ENCODE results near the gene TTC3. TPM values are rescaled to one million over a fixed set of nuclear protein-coding genes. Genes with fewer than 3 reads are reported as not detected.
A peak's percentile ranks its signal among the peaks of the same experiment; 100 is the strongest.
"Not testable (repeated sequence)": the region's sequence is repeated elsewhere in the genome, so short reads cannot be mapped to it uniquely, and the experiment has no call there.

The TTC3 gene
- total RNA-seq, 2 donors from 2014 or later: 184 to 273 TPM

DNA sequence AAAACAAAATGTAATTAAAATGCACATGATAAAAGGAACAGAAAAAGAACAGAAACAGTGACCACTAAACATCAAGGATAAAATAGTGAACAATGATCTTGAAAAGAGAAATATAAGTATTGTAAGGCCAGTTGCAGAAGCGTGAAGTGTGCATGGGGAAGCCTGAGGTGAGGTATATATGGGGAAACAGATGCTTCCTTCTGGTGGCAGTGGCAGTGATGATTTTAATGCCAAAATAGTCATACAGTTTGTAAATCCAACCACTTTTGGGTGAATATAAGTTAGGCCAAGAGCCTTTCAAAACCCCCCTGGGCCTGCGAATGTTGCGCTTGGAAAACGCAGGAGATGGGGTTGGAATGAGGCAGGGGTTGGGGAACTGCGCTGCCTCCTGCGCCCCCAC is 27.3 kb downstream of the TTC3 start:
- H3K4me3 ChIP-seq (ENCODE audit: low read length): no peak overlapping the region
- H3K27me3 Mint-ChIP-seq (ENCODE audit: insufficient read depth): no peaks in the 10 kb centered on the region
- peaks cover 13% of the 10 kb centered on the region for H3K9me3 ChIP-seq (ENCODE audit: control insufficient read depth, low read length)
- H3K4me1 Mint-ChIP-seq: peaks cover 3% of the 10 kb centered on the region
- no peak for TF ChIP-seq CTCF (conservative IDR thresholded peaks at IDR 0.05)
- H3K4me1 ChIP-seq (ENCODE audit: control insufficient read depth, insufficient read depth, low read length): no peaks in the 10 kb centered on the region
- no peak overlapping the region for H3K9ac ChIP-seq (ENCODE audit: extremely low read depth, low read length, poor library complexity, severe bottlenecking)
- H3K27ac ChIP-seq (ENCODE audit: low read depth, low read length): no peak overlapping the region
- H3K4me3 Mint-ChIP-seq: no peak overlapping the region
- no peak for DNase-seq
- WGBS, 2 experiments (ENCODE audit: insufficient coverage in 1 of 2, insufficient read length in 1 of 2): 96 to 97% methylated on average over 6 of the region's 6 CpGs
- no peaks in the 10 kb centered on the region for H3K27me3 ChIP-seq (ENCODE audit: control insufficient read depth, insufficient read depth, low read length, poor library complexity, severe bottlenecking)
- H3K27ac Mint-ChIP-seq: no peak overlapping the region
- H3K36me3 ChIP-seq (ENCODE audit: control insufficient read depth, insufficient read depth, low read length): peaks cover 81% of the 10 kb centered on the region
- peaks cover 48% of the 10 kb centered on the region for H3K36me3 Mint-ChIP-seq (ENCODE audit: low read depth)
- H3K9me3 Mint-ChIP-seq: no peaks in the 10 kb centered on the region

DNA sequence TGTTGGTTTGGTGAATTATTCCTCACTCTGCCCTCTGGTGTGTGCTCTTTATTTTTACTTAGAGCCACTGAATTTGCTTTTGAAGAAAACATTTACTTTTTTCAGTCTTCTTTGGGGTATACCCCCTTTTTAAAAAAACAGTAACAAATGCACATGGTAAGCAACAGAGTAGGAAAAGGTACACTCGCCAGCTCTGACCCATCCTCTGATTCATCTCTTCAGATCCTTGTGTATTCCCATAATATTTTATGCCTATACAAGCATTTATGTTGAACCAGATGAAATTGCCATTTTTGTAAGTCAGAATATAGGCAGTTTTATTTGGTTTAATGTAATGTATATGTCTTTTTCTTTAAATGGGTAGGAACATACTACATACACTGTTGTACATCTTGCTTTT is 28.3 kb downstream of the TTC3 start:
- Mint-ChIP-seq H3K27ac (no peak overlapping the region), H3K4me3 (no peak overlapping the region), H3K27me3 (ENCODE audit: insufficient read depth) (no peaks in the 10 kb centered on the region), H3K4me1 (no peaks in the 10 kb centered on the region), H3K36me3 (ENCODE audit: low read depth) (peaks cover 54% of the 10 kb centered on the region), H3K9me3 (peaks cover 8% of the 10 kb centered on the region)
- H3K9ac ChIP-seq (ENCODE audit: extremely low read depth, low read length, poor library complexity, severe bottlenecking): no peak overlapping the region
- no peak for DNase-seq
- H3K9me3 ChIP-seq (ENCODE audit: control insufficient read depth, low read length): peaks cover 23% of the 10 kb centered on the region
- TF ChIP-seq CTCF (conservative IDR thresholded peaks at IDR 0.05): no peak
- H3K4me1 ChIP-seq (ENCODE audit: control insufficient read depth, insufficient read depth, low read length): no peaks in the 10 kb centered on the region
- H3K4me3 ChIP-seq (ENCODE audit: low read length): no peak overlapping the region
- H3K36me3 ChIP-seq (ENCODE audit: control insufficient read depth, insufficient read depth, low read length): peaks cover 81% of the 10 kb centered on the region
- H3K27ac ChIP-seq (ENCODE audit: low read depth, low read length): no peak overlapping the region
- no peaks in the 10 kb centered on the region for H3K27me3 ChIP-seq (ENCODE audit: control insufficient read depth, insufficient read depth, low read length, poor library complexity, severe bottlenecking)
- 71% methylated on average over 1 of the region's 1 CpG; no CpG with 5 or more reads in 1 of the 2 experiments for WGBS, 2 experiments (ENCODE audit: insufficient coverage in 1 of 2, insufficient read length in 1 of 2)

- H3K9me3 Mint-ChIP-seq: peaks cover 22% of the 10 kb centered on the region
- H3K4me3 Mint-ChIP-seq; H3K27ac ChIP-seq (ENCODE audit: low read depth, low read length); H3K27me3 Mint-ChIP-seq (ENCODE audit: insufficient read depth); H3K27me3 ChIP-seq (ENCODE audit: control insufficient read depth, insufficient read depth, low read length, poor library complexity, severe bottlenecking); H3K27ac Mint-ChIP-seq; H3K4me1 ChIP-seq (ENCODE audit: control insufficient read depth, insufficient read depth, low read length); H3K4me3 ChIP-seq (ENCODE audit: low read length); H3K4me1 Mint-ChIP-seq; DNase-seq; H3K9ac ChIP-seq (ENCODE audit: extremely low read depth, low read length, poor library complexity, severe bottlenecking): not testable (repeated sequence)
- H3K36me3 Mint-ChIP-seq (ENCODE audit: low read depth): peaks cover 59% of the 10 kb centered on the region
- Histone ChIP-seq H3K9me3 (ENCODE audit: control insufficient read depth, low read length) (peaks cover 37% of the 10 kb centered on the region), H3K36me3 (ENCODE audit: control insufficient read depth, insufficient read depth, low read length) (peaks cover 81% of the 10 kb centered on the region)
- 93 to 94% methylated on average over 1 to 3 of the region's 3 CpGs for WGBS, 2 experiments (ENCODE audit: insufficient coverage in 1 of 2, insufficient read length in 1 of 2)
Measured at GRCh38 chr21:37102746-37103145, 29.7 kb downstream of the TTC3 start.

GRCh38 chr21:37106998-37107397 is 33.9 kb downstream of the TTC3 start:
- Mint-ChIP-seq H3K9me3 (peaks cover 60% of the 10 kb centered on the region), H3K36me3 (ENCODE audit: low read depth) (peaks cover 63% of the 10 kb centered on the region)
- no peak overlapping the region for H3K27ac ChIP-seq (ENCODE audit: low read depth, low read length)

DNA sequence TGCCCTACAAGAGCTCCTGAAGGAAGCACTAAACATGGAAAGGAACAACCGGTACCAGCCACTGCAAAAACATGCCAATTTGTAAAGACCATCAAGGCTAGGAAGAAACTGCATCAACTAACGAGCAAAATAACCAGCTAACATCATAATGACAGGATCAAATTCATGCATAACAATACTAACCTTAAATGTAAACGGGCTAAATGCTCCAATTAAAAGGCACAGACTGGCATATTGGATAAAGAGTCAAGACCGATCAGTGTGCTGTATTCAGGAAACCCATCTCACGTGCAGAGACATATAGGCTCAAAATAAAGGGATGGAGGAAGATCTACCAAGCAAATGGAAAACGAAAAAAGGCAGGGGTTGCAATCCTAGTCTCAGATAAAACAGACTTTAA is 38.0 kb downstream of the TTC3 start:
- not testable (repeated sequence) for DNase-seq; H3K4me1 ChIP-seq (ENCODE audit: control insufficient read depth, insufficient read depth, low read length); H3K27ac Mint-ChIP-seq; H3K4me3 Mint-ChIP-seq; H3K27me3 Mint-ChIP-seq (ENCODE audit: insufficient read depth); H3K27ac ChIP-seq (ENCODE audit: low read depth, low read length); H3K4me1 Mint-ChIP-seq; H3K9ac ChIP-seq (ENCODE audit: extremely low read depth, low read length, poor library complexity, severe bottlenecking); H3K4me3 ChIP-seq (ENCODE audit: low read length); H3K27me3 ChIP-seq (ENCODE audit: control insufficient read depth, insufficient read depth, low read length, poor library complexity, severe bottlenecking)
- Histone ChIP-seq H3K36me3 (ENCODE audit: control insufficient read depth, insufficient read depth, low read length) (peaks cover 38% of the 10 kb centered on the region), H3K9me3 (ENCODE audit: control insufficient read depth, low read length) (peaks cover 37% of the 10 kb centered on the region)
- peaks cover 67% of the 10 kb centered on the region for H3K9me3 Mint-ChIP-seq
- WGBS, 2 experiments (ENCODE audit: insufficient coverage in 1 of 2, insufficient read length in 1 of 2): 80 to 84% methylated on average over 1 to 4 of the region's 6 CpGs
- peaks cover 57% of the 10 kb centered on the region for H3K36me3 Mint-ChIP-seq (ENCODE audit: low read depth)

More at GRCh38 chr21:37106998-37107397, 33.9 kb downstream of the TTC3 start:
- H3K4me1 ChIP-seq (ENCODE audit: control insufficient read depth, insufficient read depth, low read length): no peaks in the 10 kb centered on the region
- 88 to 97% methylated on average over 1 to 2 of the region's 2 CpGs for WGBS, 2 experiments (ENCODE audit: insufficient coverage in 1 of 2, insufficient read length in 1 of 2)
- Mint-ChIP-seq H3K27me3 (ENCODE audit: insufficient read depth) (no peaks in the 10 kb centered on the region), H3K4me3 (no peak overlapping the region), H3K4me1 (no peaks in the 10 kb centered on the region), H3K27ac (no peak overlapping the region)
- TF ChIP-seq CTCF (conservative IDR thresholded peaks at IDR 0.05): no peak
- H3K36me3 ChIP-seq (ENCODE audit: control insufficient read depth, insufficient read depth, low read length): peaks cover 55% of the 10 kb centered on the region
- DNase-seq: no peak
- peaks cover 56% of the 10 kb centered on the region for H3K9me3 ChIP-seq (ENCODE audit: control insufficient read depth, low read length)
- peak overlapping the region; percentile 25 for H3K4me3 ChIP-seq (ENCODE audit: low read length)
- no peak overlapping the region for H3K9ac ChIP-seq (ENCODE audit: extremely low read depth, low read length, poor library complexity, severe bottlenecking)
- no peaks in the 10 kb centered on the region for H3K27me3 ChIP-seq (ENCODE audit: control insufficient read depth, insufficient read depth, low read length, poor library complexity, severe bottlenecking)
